NCI-H2081 (cell line): ENCODE data around the gene ADGRB2.

Experiments
- DNase-seq, 2 experiments: peaks; one replicate each; lab custom pipeline; 2025; lab: John Stamatoyannopoulos, UW

ADGRB2 gene, protein sequence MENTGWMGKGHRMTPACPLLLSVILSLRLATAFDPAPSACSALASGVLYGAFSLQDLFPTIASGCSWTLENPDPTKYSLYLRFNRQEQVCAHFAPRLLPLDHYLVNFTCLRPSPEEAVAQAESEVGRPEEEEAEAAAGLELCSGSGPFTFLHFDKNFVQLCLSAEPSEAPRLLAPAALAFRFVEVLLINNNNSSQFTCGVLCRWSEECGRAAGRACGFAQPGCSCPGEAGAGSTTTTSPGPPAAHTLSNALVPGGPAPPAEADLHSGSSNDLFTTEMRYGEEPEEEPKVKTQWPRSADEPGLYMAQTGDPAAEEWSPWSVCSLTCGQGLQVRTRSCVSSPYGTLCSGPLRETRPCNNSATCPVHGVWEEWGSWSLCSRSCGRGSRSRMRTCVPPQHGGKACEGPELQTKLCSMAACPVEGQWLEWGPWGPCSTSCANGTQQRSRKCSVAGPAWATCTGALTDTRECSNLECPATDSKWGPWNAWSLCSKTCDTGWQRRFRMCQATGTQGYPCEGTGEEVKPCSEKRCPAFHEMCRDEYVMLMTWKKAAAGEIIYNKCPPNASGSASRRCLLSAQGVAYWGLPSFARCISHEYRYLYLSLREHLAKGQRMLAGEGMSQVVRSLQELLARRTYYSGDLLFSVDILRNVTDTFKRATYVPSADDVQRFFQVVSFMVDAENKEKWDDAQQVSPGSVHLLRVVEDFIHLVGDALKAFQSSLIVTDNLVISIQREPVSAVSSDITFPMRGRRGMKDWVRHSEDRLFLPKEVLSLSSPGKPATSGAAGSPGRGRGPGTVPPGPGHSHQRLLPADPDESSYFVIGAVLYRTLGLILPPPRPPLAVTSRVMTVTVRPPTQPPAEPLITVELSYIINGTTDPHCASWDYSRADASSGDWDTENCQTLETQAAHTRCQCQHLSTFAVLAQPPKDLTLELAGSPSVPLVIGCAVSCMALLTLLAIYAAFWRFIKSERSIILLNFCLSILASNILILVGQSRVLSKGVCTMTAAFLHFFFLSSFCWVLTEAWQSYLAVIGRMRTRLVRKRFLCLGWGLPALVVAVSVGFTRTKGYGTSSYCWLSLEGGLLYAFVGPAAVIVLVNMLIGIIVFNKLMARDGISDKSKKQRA (N-terminal part only)

DNA sequence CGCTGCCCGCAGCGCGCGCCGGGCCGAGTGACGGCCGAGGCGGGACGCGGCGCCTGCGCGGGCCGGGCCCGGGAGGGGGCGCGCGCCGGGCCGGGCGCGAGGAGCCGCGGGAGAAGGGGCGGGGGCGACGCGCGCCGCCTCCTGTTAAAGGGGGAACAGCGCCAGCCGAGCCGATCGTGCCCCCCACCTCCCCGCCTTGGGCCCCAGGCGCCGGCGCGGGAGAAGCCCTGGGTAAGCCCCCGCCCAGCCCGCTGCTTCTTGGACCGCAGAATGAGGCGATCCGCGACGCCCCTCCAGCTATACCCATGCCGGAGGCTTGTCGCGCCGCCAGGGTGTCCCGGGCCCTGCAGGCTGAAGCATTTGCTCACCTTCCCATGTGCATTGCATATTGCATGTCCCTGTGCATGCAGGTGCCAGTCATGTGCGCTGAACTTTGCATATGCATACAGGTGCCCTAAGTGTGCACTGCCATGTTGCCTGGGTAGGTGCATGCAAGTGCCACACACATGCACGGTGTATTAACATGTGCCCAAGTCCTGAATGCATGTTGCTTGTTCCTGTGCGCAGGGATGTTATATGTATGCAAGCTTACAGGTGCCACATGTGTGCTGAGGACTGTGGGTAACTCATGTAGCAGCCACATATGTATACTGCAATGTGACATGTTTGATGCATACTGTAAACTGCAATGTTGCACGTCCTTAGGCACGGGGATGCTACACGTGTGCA is at the start of gene ADGRB2:
Gene ADGRB2, minus strand, starts transcription at position 29 of the 729 bp plus-strand sequence. CDS start 7,119 bp downstream, outside the sequence.
- DNase-seq = peak in 1 of 2 experiments; percentile 46

DNA sequence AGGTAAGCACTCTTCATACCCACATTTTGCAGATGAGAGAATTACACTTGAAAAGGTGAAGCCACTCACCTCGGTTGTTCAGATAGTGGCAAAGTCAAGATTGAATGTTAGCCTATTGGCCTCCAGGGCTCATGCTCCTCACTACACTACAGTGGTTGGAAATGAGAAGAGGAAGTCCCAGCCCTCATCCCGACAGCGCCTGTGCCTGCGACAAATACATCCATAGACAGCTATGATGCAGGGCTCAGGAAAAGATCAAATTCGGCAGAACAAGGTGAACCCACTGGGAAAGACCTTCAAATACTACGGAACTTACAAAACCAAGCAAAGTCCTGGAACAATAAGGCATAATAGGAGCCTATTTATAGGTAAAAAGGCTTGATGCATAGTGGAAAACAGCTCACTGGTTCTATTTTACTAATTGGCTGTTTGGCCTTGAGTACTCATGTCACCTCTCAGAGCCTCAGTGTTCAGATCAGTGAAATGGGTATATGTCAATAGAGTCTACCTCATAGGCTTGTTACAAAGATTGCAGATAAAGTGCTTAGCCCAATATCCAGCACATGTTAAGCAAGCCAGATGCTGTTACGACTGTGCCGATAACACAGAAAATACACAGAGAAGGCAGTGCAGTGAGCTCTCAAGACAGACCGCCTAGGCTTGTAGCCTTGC is 48.2 kb upstream of the ADGRB2 start:
- DNase-seq = no peak

DNA sequence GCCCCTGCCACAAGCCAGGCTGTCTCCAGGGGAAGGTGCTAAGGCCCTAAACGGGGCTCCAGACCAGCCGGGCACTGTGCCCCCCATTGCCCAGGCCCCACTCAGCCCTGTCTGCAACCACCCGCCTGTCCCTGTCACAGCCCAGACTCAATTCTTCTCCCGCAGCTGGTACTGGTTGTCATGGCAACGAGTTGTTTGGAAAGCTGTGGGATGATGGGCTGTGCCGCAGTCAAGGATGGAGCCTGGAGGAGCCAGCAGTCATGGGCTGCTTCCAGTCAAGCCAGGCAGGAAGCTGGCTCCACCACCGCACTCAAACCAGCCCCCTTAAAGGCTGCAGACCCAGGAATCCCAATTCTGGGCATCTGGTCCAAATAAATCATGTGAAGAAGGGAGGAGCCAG is 47.5 kb upstream of the ADGRB2 start:
- DNase-seq = peak; percentile 58 to 71

DNA sequence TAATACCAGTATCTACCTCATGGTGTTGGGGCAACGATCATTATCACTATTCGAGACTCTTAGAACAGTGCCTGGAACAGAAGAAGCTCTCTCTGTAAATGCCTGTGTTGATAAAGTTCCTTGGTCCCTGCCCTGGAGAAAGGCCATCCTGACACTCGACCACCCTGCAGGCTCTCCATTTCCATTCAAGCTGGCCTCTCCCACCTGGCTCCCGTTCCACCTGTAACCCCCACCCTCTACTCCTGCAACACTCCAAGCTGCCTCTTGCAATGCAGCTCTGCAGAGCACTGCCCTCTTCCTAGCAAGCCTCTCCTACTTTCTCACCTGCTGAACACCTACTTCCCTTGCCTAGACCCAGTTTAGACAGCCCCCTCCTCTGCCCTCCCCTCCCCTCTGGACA is 45.6 kb upstream of the ADGRB2 start:
- no peak for DNase-seq

DNA sequence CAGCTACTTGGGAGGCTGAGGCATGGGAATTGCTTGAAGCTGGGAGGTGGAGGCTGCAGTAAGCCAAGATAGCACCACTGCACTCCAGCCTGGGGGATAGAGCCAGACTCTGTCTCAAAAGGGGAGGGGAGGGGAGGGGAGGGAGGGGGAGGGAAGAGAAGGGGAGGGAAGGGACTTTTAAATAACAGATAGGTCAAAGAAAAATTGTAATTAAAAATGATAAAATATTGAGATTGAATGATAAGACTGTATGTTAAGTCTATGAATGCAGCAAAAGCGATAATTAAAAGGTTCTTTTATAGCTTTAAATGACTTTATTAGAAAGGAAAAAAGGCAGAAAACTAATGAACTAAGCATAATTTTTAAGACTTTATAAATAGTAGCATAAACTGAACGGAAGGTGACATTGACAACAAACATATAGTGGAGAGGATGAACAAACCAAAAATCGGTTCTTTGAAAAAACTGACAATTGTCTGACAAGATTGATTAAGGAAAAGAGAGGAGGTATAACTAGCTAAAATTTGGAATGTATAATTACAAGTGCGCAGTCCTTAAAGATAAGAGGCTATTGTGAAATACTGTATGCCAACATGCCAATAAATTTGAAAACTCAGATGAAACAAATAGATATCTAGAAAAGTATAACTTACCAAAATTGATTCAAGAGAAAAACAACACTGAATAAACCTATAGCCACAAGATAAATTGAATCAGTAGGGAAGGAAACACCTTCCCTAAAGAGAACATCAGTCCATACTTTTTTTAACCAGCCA is 43.3 kb upstream of the ADGRB2 start:
- no peak for DNase-seq

DNA sequence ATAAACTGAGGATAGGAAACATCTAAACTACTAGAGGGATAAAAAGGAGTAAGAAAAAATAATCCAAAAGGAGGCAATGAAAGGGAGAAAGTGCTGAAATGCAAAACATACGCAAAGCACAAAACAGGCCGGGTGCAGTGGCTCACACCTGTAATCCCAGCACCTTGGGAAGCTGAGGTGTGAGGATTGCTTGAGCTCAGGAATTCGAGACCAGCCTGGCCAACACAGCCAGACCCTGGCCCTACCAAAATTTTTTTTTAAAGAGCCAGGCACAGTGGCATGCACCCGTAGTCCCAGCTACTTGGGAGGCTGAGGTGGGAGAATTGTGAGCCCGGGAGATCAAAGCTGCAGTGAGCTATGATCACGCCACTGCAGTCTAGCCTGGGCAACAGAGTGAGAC is 41.2 kb upstream of the ADGRB2 start:
- no peak for DNase-seq

DNA sequence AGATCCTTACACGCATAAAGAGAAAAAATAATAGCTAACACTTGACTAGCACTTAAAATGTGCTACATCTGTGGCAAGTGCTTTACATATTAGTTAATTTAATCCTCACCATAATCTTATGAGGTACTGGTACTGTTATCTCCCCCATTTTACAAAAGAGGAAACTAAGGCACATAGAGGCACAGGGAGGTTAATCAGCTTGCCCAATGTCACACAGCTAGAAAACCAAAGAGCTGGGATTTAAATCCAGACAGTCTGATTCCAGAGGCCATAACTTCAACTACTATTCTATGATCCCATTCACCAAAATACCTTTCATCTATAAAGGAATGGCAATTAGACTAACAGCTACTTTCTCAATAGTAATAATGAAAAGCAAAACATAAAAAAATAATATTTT is 40.0 kb upstream of the ADGRB2 start:
- no peak for DNase-seq

DNA sequence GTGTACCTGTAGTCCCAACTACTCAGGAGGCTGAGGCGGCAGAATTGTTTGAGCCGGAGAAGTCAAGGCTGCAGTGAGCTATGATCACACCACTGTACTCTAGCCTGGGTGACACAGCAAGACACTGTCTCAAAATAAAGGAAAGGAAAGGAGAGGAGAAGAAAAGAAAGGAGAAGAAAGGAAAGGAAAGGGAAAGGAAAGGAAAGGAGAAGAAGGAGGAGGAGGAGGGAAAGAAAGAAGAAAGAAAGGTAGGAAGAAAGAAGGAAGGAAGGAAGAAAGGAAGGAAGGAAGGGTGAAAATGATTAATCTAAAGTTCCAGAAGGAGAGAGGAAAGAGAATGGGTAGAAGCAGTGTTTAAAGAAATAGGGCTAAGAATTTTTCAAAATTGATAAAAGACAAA is 39.5 kb upstream of the ADGRB2 start:
- no peak for DNase-seq

DNA sequence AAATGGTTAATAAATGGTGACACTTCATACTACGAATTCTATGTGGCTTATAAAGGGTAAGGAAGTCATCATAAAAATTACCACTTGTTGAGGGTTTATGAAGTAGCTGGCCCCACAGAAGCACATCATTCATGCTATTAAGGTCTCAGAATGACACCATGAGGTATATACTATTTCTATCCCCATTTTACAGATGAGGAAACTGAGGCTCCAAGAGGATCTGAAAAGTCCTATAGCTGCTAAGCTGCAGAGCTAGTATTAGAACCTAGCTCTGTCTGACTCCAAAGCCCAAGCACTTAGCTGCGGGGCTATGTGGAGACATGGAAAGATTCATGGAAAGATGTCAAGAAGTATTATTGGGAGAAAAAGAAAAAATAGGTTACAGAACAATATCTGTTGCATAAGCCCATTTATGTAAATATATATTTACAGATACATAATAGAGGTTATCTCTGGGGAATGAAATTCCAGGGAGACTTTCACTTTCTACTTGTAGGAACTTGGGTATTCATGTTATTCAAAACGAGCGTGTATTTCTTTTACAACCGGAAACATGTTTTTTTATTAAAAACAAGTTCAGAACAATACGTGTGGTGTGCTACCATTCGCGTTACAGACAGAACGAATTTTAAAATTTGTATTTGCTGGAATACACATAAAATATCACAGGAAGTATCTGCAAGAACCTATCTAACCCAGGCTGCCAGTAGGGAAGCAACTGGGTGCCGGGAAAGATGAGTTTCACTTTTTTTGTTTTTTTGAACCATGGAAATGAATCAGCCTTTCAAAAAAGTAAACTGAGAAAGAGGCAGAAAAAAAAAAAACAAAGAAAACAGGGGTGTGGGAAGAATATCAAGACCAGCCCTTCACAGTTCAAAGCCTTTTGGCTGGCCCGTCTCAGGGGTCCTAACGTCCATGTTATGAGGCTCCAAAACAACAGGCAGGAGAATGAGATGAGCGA is 38.3 kb upstream of the ADGRB2 start:
- no peak for DNase-seq

DNA sequence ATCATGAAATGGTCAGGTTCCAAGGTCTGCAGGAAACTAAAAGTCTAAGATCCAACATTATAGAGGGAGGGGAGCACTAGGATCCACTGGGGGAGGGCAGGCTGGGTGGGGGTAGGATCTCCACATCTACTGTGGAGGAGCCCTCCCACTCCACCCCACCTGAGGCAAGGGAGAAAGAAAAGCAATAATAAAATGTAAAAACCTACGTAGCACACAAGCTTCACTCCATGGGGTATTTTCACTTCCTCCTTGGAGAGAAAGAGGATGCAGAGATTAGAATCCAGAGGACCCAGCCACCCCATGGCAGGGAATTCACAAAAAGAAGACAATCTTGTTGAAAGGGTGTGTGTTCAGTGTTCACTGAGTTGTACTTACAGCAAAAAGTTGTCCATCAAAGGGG is 37.3 kb upstream of the ADGRB2 start:
- no peak for DNase-seq

DNA sequence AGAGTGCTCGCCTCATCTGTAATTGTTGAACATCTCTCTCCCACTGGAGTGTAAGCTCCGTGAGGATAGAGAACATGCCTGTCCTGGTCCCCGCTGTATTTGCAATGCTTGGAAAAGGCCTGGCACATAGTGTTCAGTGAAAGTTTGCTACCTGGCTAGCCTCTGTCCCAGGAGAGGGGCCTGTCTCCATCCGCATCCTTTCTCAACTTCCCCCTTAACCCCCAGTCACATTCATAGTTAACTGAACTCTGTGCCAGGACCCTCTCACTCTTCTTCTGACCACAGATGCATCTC is 36.5 kb upstream of the ADGRB2 start:
- DNase-seq = no peak

DNA sequence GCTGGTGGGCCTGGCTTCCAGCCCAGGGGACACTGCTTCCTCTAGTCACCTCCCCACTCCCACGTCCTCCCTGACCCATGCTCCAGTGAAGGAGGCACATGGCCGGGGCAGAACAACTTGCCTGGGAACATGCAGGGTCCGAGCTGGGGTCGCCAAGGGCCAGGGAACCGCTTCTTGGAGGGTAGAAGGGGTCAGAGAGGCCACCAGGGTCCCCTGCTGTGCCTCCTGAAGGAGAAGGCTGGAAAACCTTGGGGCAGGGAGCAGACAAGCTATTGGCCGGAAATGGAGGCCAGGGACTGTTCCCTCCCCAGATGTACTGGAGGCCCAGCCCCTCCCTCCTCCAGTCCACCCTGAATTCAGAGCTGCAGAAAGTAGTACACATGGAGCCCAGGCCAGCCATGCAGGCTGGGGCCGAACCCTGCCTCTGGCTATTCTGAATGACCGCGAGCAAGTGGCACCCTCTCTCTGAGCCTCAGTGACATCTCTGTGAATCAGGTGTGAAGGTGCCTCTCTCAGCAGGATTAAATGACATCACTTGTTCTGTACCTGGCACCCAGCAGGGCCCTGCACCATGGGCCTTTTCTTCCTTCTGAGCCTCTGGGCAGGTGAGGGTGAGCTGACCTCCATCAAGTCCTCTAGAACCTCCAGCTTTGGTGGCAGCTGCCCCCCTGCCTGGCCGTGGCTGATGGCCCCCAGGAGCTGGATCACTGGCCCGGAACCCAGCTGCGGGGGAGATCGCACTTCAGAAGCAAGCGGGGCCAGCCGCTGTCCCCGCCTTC is 35.9 kb upstream of the ADGRB2 start:
- DNase-seq = no peak

DNA sequence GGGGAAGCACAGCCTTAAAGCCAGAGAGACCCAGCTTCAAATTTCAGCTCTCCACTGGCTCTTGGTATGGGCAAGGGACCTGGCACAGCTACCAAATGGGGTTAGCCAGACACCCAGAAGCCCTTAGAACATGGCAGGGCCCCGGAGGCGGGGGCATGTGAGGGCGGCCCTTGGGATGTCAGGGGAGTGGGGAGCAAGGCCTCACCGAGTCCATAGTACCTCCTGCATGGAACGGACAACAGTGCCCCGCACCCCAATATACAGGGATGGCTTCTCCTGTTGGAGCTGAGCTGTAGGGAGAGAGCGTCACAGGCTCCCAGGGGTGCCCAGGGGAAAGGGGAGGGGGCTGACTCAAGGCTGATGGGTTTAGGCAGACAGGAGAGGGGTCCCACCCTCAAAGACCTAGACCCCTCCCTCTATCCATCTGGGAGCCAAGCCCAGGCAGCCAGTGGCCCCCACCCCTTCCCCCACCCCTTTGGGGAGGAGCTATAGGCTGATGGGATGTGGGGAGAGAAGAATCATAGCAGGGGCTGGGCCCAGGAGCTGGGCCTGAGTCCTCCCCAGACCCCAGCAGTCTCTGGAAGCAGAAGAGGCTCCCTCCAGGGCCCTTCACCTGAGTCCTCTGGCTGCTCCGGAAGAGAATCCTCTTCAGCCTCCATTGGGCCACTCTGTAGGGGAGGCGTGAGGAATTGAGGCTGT is 35.2 kb upstream of the ADGRB2 start:
- no peak for DNase-seq

DNA sequence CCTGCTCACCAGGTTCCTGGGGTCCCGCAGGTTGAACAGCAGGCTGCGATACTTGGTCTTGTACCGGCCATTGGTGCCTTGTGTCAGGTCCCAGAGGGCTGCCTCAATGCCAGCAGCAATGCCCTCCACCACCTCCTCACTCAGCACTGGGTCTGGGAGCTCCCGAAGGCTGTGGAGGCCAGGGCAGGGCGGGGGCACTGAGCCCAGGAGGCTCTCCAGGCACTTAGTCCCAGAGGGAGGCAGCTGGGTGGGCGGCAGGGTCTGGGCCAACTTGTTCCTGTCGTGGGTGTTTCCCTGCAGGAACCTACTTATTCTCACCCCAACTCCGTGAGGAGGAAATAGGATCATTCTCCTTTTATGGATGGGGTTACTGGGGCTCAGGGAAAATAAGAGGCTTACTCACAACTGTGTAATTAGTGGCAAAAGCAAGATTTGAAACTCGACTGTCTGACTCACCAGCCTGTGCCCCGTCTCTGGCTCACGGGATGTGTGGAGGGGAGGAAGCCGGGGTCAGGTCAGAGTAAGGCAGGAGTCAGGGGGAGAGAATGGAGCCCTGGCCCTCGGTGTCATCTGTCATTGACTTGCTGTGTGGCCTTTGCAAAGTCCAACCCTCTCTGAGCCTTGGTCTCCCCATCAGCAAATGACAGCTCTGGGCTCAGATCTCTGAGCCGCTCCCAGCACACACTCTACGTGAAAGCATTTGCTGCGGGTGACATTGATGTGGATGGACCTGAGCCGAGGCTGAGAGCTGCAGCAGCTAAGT is 34.5 kb upstream of the ADGRB2 start:
- DNase-seq = no peak

DNA sequence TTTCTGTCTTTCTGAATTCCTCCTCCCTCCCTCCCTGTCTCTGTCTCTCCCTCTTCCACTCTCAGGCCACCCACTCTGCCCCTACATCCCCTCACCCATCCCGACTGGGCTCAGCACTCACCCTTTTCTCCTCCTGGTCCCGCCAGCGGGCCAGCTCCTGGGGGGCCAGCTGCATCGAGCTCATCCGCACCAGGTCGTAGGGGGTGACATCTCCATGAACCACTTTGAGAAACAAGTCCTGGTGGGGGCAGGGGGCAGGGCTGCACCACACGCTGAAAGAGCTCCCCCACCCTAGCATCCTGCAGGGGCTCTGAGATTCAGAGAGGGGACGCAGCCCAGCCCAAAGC is 33.9 kb upstream of the ADGRB2 start:
- DNase-seq = no peak

DNA sequence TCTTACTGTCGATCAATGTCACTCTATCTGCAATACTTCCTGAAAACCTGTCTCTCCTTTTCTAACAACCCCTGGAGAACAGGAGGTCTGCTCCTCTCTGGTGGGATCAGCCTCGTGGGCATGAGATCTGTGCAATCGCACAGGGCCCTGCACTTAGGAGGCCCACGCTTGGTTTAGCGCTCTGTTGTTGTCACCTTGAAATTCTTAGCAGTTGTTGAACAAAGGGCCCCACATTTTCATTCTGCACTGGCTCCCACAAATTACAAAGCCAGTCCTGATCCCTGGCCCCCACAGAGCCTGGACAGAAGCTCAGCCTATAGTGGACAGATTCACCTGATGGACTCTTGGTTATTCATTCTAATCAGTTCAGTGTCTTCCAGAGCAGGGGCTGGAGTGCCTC is 33.1 kb upstream of the ADGRB2 start:
- no peak for DNase-seq

DNA sequence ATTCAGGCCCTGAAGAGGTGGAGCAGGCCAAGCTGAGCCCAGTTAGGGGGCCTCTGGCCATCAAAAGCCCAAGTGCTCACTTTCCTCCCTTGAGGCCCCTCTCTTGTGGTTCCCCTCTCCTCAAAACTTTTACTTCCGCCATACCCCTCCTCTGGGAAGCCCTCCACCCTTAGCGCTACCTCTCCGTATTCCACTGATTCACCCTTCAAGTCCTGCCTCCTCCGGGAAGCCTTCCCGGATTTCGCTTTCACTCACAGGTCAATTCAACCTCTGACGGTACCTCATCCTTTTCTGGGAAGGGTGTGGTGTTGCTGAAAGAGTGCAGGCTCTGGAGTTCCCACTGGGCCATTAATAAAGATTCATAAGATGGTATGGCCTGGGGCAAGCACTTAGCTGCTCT is 32.6 kb upstream of the ADGRB2 start:
- DNase-seq = no peak
